Right lobe of liver (tissue), 6 donors: ENCODE data around the gene HDAC11. TPM values are rescaled to one million over a fixed set of nuclear protein-coding genes. Genes with fewer than 3 reads are reported as not detected.
A peak's percentile ranks its signal among the peaks of the same experiment; 100 is the strongest.

Experiments
- ATAC-seq, 4 donors: fragments of 200-7000 bp; cut with Tn5 transposase; one replicate each; pipeline ENCODE4 v1.9.1; 2020; ENCODE audit warnings: mild to moderate bottlenecking in 4 of 4, moderate library complexity in 4 of 4
- DNase-seq, 3 donors: peaks; one replicate each; pipeline ENCODE4 v3.0.0-alpha.2; 2020
- H3K27ac ChIP-seq, 3 donors: fragments of 200-600 bp; one replicate each; pipeline ENCODE4 v1.8.0; 2022
- H3K27me3 ChIP-seq, 2 donors: fragments of 200-600 bp; one replicate each; pipeline ENCODE4 v1.8.0; 2022
- H3K36me3 ChIP-seq, 4 donors: fragments of 200-600 bp; sonication (generic) in 1 of 4; one replicate each; pipeline versions ENCODE4 v1.5.1 to v1.8.0; 2017 to 2022; ENCODE audit warnings: control low read depth in 1 of 4
- H3K4me1 ChIP-seq, 4 donors: fragments of 200-600 bp; sonication (generic) in 1 of 4; one replicate each; pipeline versions ENCODE4 v1.5.1 to v1.8.0; 2017 to 2022; ENCODE audit warnings: control low read depth in 1 of 4
- H3K4me3 ChIP-seq, 3 donors: fragments of 200-600 bp; one replicate each; pipeline ENCODE4 v1.8.0; 2022
- H3K9me3 ChIP-seq, 4 donors: fragments of 200-600 bp; sonication (generic) in 1 of 4; one replicate each; pipeline versions ENCODE4 v1.5.1 to v1.8.0; 2017 to 2022; ENCODE audit warnings: control low read depth in 1 of 4
- CTCF ChIP-seq, 4 donors: fragments of 200-600 bp in 3 of 4; fragments of 450-650 bp in 1 of 4; IDR thresholded peaks; one replicate each; pipeline versions ENCODE4 v1.5.1 to v1.8.0; 2016 to 2022; ENCODE audit warnings: antibody characterized with exemption in 4 of 4, mild to moderate bottlenecking in 2 of 4
- POLR2A ChIP-seq: fragments of 450-650 bp; IDR thresholded peaks from one replicate; pipeline ENCODE4 v1.6.1; 2017; ENCODE audit warnings: antibody characterized with exemption, mild to moderate bottlenecking
- WGBS: methylation state at CpG from one replicate; pipeline ENCODE4 v1.1.6; 2018; ENCODE audit warnings: low coverage, low lambda C conversion rate; ENCODE audit not compliant: insufficient coverage; ENCODE audit errors: missing lambda C conversion rate; 5-methylcytosine and 5-hydroxymethylcytosine counted together
- intact Hi-C, 2 donors: fragments of 100-400 bp; cut with DNase I; formaldehyde crosslinking; loops; one replicate each; pipeline versions ENCODE4 v1.11.2 to v1.14.1; 2022
- total RNA-seq, 6 experiments: library from RNA; depleted of rRNA in 2 of 6; stranded (reverse); fragments of >200 nt in 2 of 6; fragmentation: NEBNext Ultra II Directional in 3 of 6; extraction: Animal tissue kit (Norgen Biotek cat#: 25700) in 3 of 6; gene quantifications; one replicate each; pipeline versions ENCODE4 v1.1.0 to v1.2.4, GENCODE V29; 2016 to 2023
- donor health status: DM: no; HTN: yes; CAD: no.
- donor health status: DM: no; HTN: no; CAD: no.
- donor health status: DM: no; HTN: no; CAD: no.
- donor health status: DM: no; HTN: yes; CAD: no.
- donor health status: DM: no; HTN: yes; CAD: no.

HDAC11 gene
- total RNA-seq, 6 experiments from 2014 or later: 2.2 to 10.8 (median 5.0) TPM

DNA sequence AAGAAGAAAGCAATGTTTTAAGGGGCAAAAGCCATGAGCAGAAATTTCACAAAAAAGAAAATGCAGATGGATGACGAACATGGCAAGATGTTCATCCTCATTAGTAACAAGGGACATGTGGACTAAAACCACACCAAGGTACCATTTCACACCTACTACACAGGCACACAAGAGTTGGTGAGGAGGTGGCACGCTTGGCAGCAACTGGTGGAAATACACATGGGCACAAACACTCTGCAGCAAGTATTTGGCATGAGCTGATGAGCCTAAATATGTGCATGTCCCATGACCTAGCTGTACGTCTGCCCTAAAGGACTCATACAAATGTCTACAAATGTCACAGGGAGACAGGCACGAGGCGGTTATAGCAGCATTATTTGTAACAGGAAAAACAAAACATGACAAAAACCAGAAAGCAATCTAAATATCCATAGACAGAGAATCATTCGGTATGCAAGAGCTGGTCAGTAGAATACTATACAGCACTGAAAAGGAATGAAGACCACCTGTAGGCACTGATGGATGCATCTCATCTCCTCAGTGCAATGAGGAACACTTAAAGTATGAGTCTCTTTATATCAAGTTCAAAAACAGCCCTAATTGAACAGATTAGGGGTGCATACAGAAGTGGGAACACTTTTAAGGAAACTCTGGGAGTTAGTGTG, 57.3 kb downstream of the HDAC11 start:
- WGBS: 76% methylated on average over 6 of the region's 6 CpGs
- intact Hi-C loops: no loop called here
- no peaks in the 10 kb centered on the region for H3K9me3 ChIP-seq
- ATAC-seq: no peak
- no peaks in the 10 kb centered on the region for H3K36me3 ChIP-seq
- H3K4me1 ChIP-seq: no peaks in the 10 kb centered on the region
- peaks cover 0 to 4% of the 10 kb centered on the region in 2 donors for H3K27me3 ChIP-seq
- TF ChIP-seq POLR2A (no peak), CTCF (IDR thresholded peaks at IDR 0.05) (no peak)
- H3K27ac ChIP-seq: no peak overlapping the region
- no peak overlapping the region for H3K4me3 ChIP-seq
- DNase-seq: no peak

DNA sequence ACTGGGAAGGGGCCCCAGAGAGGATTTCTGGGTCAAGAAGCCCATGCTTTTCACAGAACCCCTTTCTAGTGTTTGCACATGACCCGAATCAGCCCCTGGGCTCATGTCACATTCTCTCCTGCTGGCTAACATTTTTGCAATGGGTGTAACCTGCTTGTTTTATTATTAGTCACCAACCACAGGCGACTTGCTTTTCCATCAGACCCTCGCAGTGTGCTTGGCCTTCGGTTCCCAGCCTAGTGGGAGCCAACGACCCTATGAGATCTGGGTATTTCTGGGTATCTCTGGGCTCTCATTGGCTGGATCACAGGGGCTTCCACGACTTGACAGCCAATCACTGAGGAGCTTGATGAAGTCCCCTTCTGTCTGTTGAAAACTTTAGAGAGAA, 57.8 kb downstream of the HDAC11 start:
- Histone ChIP-seq H3K9me3 (no peaks in the 10 kb centered on the region), H3K4me1 (no peaks in the 10 kb centered on the region), H3K27me3 (peaks cover 0 to 4% of the 10 kb centered on the region in 2 donors), H3K4me3 (no peak overlapping the region), H3K36me3 (no peaks in the 10 kb centered on the region), H3K27ac (no peak overlapping the region)
- 61% methylated on average over 6 of the region's 6 CpGs for WGBS
- no peak for TF ChIP-seq POLR2A
- TF ChIP-seq CTCF (IDR thresholded peaks at IDR 0.05): no peak
- intact Hi-C loops: no loop called here
- no peak for ATAC-seq
- DNase-seq: peak in 1 of 3 donors; percentile 2

DNA sequence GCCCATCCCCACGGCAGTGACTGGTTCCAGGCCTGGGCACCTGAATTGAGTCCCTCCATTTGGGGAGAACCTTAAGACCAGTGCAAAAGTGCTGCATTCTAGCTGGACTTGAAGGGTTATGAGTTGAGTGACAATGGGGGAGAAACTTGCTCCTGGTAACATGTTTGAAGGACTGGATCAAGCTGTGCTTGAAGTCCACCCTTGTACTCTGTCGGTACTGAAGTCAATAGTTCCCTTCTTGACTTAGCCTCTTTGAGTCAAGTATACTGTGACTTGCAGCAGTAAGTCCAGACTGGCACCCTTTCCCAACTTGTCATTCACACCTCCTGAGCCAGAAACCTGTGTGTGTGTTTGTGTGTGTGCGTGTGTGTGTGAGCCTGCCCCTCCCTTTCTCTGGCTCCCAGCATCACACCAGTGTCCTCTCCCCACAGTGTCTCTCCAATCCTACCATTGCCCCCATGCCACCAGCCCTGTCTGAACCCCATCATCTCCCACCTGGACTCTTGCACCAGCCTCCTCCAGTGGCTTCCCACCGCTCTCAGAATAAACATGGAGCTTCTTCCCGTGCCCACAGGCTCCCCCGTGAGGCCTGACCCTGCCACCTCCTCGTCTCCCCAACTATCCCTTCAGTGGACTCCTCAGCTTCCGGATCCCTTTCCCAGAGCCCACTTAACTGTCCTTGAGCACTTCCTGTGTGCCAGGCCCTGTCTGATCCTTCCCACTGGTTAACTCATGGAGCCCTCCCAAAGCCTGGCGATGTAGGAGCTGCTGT, 58.6 kb downstream of the HDAC11 start:
- H3K27ac ChIP-seq: no peak overlapping the region
- no peaks in the 10 kb centered on the region for H3K9me3 ChIP-seq
- peaks cover 0 to 4% of the 10 kb centered on the region in 2 donors for H3K27me3 ChIP-seq
- no peaks in the 10 kb centered on the region for H3K4me1 ChIP-seq
- 64% methylated on average over 8 of the region's 9 CpGs for WGBS
- peak in 1 of 3 donors; percentile 37 for DNase-seq
- intact Hi-C loops: no loop called here
- no peak for ATAC-seq
- TF ChIP-seq CTCF (IDR thresholded peaks at IDR 0.05) (no peak), POLR2A (no peak)
- no peak overlapping the region for H3K4me3 ChIP-seq
- H3K36me3 ChIP-seq: no peaks in the 10 kb centered on the region

- TF ChIP-seq CTCF (IDR thresholded peaks at IDR 0.05): no peak
- TF ChIP-seq POLR2A: no peak
- 18% methylated on average over 2 of the region's 5 CpGs for WGBS
- DNase-seq: peak in 1 of 3 donors; percentile 27
These were observed 59.2 kb downstream of the HDAC11 start for GRCh38 chr3:13539292-13539638.

More at GRCh38 chr3:13539292-13539638, 59.2 kb downstream of the HDAC11 start:
- Histone ChIP-seq H3K9me3 (no peaks in the 10 kb centered on the region), H3K27ac (no peak overlapping the region), H3K4me3 (no peak overlapping the region), H3K36me3 (no peaks in the 10 kb centered on the region), H3K4me1 (no peaks in the 10 kb centered on the region), H3K27me3 (peaks cover 0 to 4% of the 10 kb centered on the region in 2 donors)
- ATAC-seq: no peak
- intact Hi-C loops: no loop called here
